GM10248 (cell line): ENCODE measurements around the gene APOLD1.

Experiments
- CTCF ChIA-PET: fragments of 300-600 bp; sonication (Branson Sonifier 250); formaldehyde crosslinking; extraction: SDS; loops from one replicate; lab custom pipeline; 2021; ENCODE audit warnings: antibody characterized with exemption; lab: Yijun Ruan, JAX
- POLR2A ChIA-PET: fragments of 350-650 bp; sonication (Branson Sonifier 250); formaldehyde crosslinking; extraction: SDS; loops from one replicate; lab custom pipeline; 2020; ENCODE audit warnings: antibody characterized with exemption; lab: Yijun Ruan, JAX
- DNase-seq: peaks from one replicate; pipeline ENCODE4 v3.0.0; 2012; ENCODE audit errors: extremely low spot score
- CTCF ChIP-seq: IDR thresholded peaks from 2 replicates; pipeline ENCODE4 v1.5.1; 2012; ENCODE audit warnings: mild to moderate bottlenecking, low read depth; ENCODE audit errors: extremely low read depth, missing control alignments, control extremely low read depth

Gene APOLD1

GRCh38 chr12:12790956-12791355 lies 5.5 kb downstream of the APOLD1 start:
- TF ChIP-seq CTCF: no peak
- CTCF ChIA-PET: interaction anchor here (4.6 kb wide), 2 partner anchors 12 to 22 kb away, joined by 37 to 70 read pairs; partner anchors contain the start of gene DDX47

GRCh38 chr12:12791756-12792369 lies 6.4 kb downstream of the APOLD1 start:
- DNase-seq: no peak
- ChIA-PET POLR2A (no interaction called here), CTCF (interaction anchor here (1.5 to 1.9 kb wide), 4 partner anchors 11 to 22 kb away, joined by 3 to 10 read pairs (median 7); no protein-coding TSS in a partner anchor)
- TF ChIP-seq CTCF: no peak

More at GRCh38 chr12:12790956-12791355, 5.5 kb downstream of the APOLD1 start:
- POLR2A ChIA-PET: no interaction called here
- no peak for DNase-seq

- POLR2A ChIA-PET: no interaction called here
- DNase-seq: no peak
- TF ChIP-seq CTCF: no peak
- CTCF ChIA-PET: interaction anchor here (0.6 to 2.3 kb wide), 6 partner anchors 11 to 56 kb away, joined by 3 to 14 read pairs (median 7); partner anchors contain the start of gene DDX47
Observed at GRCh38 chr12:12792421-12792820, 7.0 kb downstream of the APOLD1 start.

- ChIA-PET CTCF (no interaction called here), POLR2A (no interaction called here)
- TF ChIP-seq CTCF: no peak
- no peak for DNase-seq
Observed at GRCh38 chr12:12794686-12795085, 9.2 kb downstream of the APOLD1 start.

- ChIA-PET CTCF (interaction anchor here (1.6 to 3.6 kb wide), 3 partner anchors 9 to 16 kb away, joined by 3 to 18 read pairs (median 4); no protein-coding TSS in a partner anchor), POLR2A (interaction anchor here (0.6 kb wide), 1 partner anchor 61 kb away, joined by 4 read pairs; no protein-coding TSS in a partner anchor)
- no peak for TF ChIP-seq CTCF
- DNase-seq: no peak
Observed at GRCh38 chr12:12796171-12796570, 10.7 kb downstream of the APOLD1 start.

- CTCF ChIA-PET: interaction anchor here (1.6 to 3.6 kb wide), 4 partner anchors 8 to 15 kb away, joined by 3 to 18 read pairs (median 8); no protein-coding TSS in a partner anchor
- POLR2A ChIA-PET: no interaction called here
- TF ChIP-seq CTCF: no peak
Observed at GRCh38 chr12:12796928-12797793, 11.7 kb downstream of the APOLD1 start.

More at GRCh38 chr12:12796928-12797793, 11.7 kb downstream of the APOLD1 start:
- no peak for DNase-seq
